ENCODE results near the gene RLN3.

The RLN3 gene

DNA sequence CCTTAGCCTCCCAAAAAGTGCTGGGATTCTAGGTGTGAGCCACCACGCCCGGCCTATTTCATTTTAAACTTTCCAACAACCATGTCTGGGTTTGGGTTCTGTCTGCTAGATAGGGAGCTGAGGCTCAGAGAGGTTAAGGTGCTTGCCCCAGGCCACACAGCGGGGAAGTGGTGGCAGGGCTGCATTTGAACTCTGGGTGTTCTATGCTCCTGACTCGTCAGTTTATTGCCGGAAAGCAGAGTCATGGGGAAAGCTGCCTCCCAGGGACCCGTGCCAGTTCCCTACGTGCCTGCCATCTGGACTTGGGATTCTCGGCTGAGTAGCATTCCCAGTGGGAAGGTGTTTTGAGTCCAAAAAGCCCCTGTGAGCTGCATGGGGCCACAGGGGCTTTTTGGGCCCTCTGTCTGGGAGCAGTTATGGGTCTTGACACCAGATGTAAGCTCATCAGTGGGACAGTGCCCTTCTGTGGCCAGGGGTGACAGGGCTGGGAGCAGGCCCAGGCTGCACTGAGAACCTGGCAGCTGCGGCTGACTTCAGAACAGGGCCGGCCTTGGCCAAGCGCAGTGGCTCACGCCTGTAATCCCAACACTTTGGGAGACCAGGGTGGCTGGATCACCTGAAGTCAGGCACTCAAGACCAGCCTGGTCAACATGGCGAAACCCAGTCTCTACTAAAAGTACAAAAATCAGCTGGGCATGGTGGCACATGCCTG is 32.8 kb upstream of the RLN3 start:
- no peaks in the 10 kb centered on the region for H3K4me1 ChIP-seq (ENCODE audit: control insufficient read depth, insufficient read depth, low read length, poor library complexity, severe bottlenecking)
- H3K9me3 ChIP-seq (ENCODE audit: control insufficient read depth, low read length) = peaks cover 17% of the 10 kb centered on the region
- 97 to 98% methylated on average over 10 to 11 of the region's 13 CpGs for WGBS, 2 experiments (ENCODE audit: insufficient coverage in 2 of 2)
- H3K36me3 ChIP-seq (ENCODE audit: control insufficient read depth, insufficient read depth, low read length) = peaks cover 56% of the 10 kb centered on the region
- no peak overlapping the region for H3K4me3 ChIP-seq (ENCODE audit: extremely low read depth, insufficient read depth, low read length, poor library complexity, severe bottlenecking)
- no peak overlapping the region for H3K27ac ChIP-seq (ENCODE audit: low read depth, low read length, severe bottlenecking)

DNA sequence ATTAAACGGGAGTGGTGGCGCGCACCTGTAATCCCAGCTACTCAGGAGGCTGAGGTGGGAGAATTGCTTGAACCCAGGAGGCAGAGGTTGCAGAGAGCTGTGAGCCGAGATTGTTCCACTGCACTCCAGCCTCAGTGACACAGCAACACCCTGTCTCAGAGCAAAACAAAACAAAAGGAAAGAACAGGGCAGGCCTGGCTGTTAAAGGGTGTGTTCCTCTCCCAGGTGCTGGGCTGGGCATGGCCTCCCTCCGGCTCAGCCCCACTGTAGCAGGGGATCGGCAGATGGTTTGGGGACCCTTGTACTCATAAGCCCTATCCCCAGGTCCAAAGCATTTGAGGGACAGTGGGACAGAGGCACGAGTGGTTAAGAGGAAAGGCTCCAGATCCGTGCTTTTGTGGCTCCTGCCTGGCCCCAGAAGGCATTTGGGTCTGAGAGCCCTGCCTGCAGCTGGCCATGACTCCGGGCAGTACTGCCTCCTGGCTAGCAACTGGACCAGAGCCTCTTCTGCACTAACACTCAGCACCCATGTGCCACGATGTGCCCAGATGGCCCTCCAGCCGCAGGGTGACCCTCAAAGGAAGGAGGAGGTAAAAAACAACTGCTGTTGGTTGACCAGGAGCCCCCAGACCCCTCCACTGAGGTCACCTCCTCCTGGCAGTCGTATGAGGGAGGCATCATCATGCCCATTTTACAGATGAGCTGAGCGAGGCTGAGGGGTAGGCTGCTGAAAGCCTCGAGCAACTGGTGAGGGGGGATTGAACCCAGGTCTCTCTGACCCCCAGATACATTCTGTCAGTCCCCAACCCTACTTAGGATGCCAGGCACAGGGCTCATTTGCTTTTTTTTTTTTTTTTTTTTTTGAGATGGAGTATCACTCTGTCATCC is 31.8 kb upstream of the RLN3 start:
- Histone ChIP-seq H3K9me3 (ENCODE audit: control insufficient read depth, low read length) (peaks cover 20% of the 10 kb centered on the region), H3K36me3 (ENCODE audit: control insufficient read depth, insufficient read depth, low read length) (peaks cover 56% of the 10 kb centered on the region), H3K4me1 (ENCODE audit: control insufficient read depth, insufficient read depth, low read length, poor library complexity, severe bottlenecking) (no peaks in the 10 kb centered on the region), H3K27ac (ENCODE audit: low read depth, low read length, severe bottlenecking) (no peak overlapping the region), H3K4me3 (ENCODE audit: extremely low read depth, insufficient read depth, low read length, poor library complexity, severe bottlenecking) (no peak overlapping the region)
- 91 to 94% methylated on average over 6 to 7 of the region's 14 CpGs for WGBS, 2 experiments (ENCODE audit: insufficient coverage in 2 of 2)

DNA sequence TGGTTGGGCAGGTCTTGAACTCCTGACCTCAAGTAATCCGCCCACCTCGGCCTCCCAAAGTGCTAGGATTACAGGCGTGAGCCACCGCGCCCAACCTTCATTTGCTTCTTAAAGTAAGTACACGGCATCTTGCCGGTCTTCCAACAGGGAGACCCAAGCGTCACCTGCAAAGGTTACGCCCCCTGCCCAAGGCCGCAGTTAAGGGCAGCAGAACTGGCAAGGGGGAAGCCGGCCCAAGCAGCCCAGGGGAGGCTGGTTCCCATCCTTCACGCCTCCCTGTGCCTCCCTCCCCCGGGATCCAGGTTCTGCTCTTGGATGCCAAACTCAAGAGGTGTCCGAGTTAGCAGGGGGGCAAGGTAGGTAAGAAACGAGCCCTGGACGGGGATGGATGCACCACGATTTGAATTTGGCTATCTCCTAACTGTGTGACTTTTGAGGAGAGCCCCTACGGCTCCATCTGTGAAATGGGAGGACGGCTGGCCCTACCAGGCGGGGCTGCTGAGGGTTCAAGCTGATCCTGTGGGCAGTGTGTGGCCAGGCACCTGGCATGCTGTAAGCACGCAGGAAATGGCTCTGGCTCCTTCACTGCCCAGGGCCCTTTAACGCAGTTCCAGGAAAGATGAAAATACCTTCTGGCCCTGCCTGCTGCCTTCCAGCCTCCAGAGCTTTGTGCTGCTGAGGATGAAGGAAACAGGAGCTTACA is 30.9 kb upstream of the RLN3 start:
- no peak overlapping the region for H3K27ac ChIP-seq (ENCODE audit: low read depth, low read length, severe bottlenecking)
- peaks cover 20% of the 10 kb centered on the region for H3K9me3 ChIP-seq (ENCODE audit: control insufficient read depth, low read length)
- no peak overlapping the region for H3K4me3 ChIP-seq (ENCODE audit: extremely low read depth, insufficient read depth, low read length, poor library complexity, severe bottlenecking)
- peaks cover 48% of the 10 kb centered on the region for H3K36me3 ChIP-seq (ENCODE audit: control insufficient read depth, insufficient read depth, low read length)
- H3K4me1 ChIP-seq (ENCODE audit: control insufficient read depth, insufficient read depth, low read length, poor library complexity, severe bottlenecking) = no peaks in the 10 kb centered on the region
- 96% methylated on average over 22 of the region's 22 CpGs for WGBS, 2 experiments (ENCODE audit: insufficient coverage in 2 of 2)

DNA sequence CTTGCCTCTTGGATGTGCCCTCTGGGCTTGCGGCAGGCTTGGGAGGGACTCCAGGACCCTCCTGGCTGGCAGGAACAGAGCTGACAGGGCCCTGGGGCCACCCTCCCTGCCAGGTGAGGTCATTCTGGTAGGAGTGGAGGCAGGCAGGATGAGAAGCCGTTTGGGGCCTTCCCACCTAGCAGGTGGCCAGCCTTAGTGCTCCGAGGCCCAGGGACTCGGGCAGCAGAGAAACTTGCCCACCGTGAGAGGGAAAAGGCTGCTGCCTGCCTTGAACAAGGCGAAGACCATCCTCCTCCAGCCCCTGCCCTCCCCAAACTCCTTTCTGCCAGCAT is 30.4 kb upstream of the RLN3 start:
- Histone ChIP-seq H3K4me3 (ENCODE audit: extremely low read depth, insufficient read depth, low read length, poor library complexity, severe bottlenecking) (no peak overlapping the region), H3K4me1 (ENCODE audit: control insufficient read depth, insufficient read depth, low read length, poor library complexity, severe bottlenecking) (no peaks in the 10 kb centered on the region), H3K9me3 (ENCODE audit: control insufficient read depth, low read length) (peaks cover 20% of the 10 kb centered on the region), H3K36me3 (ENCODE audit: control insufficient read depth, insufficient read depth, low read length) (peaks cover 42% of the 10 kb centered on the region), H3K27ac (ENCODE audit: low read depth, low read length, severe bottlenecking) (no peak overlapping the region)
- WGBS, 2 experiments (ENCODE audit: insufficient coverage in 2 of 2) = 87 to 96% methylated on average over 5 to 6 of the region's 6 CpGs

DNA sequence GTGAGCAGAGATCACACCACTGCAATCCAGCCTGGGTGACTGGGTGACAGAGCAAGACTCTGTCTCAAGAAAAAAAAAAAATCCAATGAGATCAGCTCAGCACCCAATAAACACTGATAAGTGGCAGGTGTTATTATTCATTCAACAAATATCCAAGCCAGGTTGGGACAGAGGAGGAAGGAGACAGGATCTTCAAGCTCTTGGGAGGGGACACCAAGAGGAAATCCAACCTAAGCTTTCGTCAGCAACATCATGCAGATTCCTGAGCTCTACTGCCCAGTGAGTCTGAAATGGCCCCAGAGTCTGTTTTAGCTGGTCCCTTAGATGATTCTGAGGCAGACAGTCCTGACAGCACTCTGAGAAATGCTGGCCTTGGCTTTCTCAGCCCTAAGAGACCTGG is 29.5 kb upstream of the RLN3 start:
- Histone ChIP-seq H3K27ac (ENCODE audit: low read depth, low read length, severe bottlenecking) (no peak overlapping the region), H3K36me3 (ENCODE audit: control insufficient read depth, insufficient read depth, low read length) (peaks cover 34% of the 10 kb centered on the region), H3K4me3 (ENCODE audit: extremely low read depth, insufficient read depth, low read length, poor library complexity, severe bottlenecking) (no peak overlapping the region), H3K9me3 (ENCODE audit: control insufficient read depth, low read length) (peaks cover 20% of the 10 kb centered on the region), H3K4me1 (ENCODE audit: control insufficient read depth, insufficient read depth, low read length, poor library complexity, severe bottlenecking) (no peaks in the 10 kb centered on the region)
- 100% methylated on average over 1 of the region's 1 CpG for WGBS, 2 experiments (ENCODE audit: insufficient coverage in 2 of 2)

DNA sequence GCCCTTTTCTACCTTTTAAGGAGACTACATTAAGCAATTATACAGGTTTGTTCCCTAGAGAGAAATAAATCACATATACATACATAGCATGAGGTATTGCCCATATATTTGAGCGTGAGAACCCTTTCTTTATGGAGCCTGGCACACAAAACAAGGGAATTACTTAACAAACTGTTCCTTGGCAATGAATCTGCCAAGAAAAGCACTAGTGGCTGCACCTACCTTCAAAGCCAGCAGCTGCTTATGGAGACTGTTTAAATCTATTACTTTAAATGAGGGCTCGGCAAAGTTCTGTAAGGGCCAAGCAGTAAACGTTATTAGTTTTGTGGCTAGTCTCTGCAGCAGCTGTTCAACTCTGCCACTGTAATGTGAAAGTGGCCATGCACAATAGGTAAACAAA is 28.9 kb upstream of the RLN3 start:
- Histone ChIP-seq H3K27ac (ENCODE audit: low read depth, low read length, severe bottlenecking) (no peak overlapping the region), H3K9me3 (ENCODE audit: control insufficient read depth, low read length) (peaks cover 20% of the 10 kb centered on the region), H3K36me3 (ENCODE audit: control insufficient read depth, insufficient read depth, low read length) (peaks cover 32% of the 10 kb centered on the region), H3K4me3 (ENCODE audit: extremely low read depth, insufficient read depth, low read length, poor library complexity, severe bottlenecking) (no peak overlapping the region), H3K4me1 (ENCODE audit: control insufficient read depth, insufficient read depth, low read length, poor library complexity, severe bottlenecking) (no peaks in the 10 kb centered on the region)
- WGBS, 2 experiments (ENCODE audit: insufficient coverage in 2 of 2) = 90 to 100% methylated on average over 2 to 3 of the region's 3 CpGs

DNA sequence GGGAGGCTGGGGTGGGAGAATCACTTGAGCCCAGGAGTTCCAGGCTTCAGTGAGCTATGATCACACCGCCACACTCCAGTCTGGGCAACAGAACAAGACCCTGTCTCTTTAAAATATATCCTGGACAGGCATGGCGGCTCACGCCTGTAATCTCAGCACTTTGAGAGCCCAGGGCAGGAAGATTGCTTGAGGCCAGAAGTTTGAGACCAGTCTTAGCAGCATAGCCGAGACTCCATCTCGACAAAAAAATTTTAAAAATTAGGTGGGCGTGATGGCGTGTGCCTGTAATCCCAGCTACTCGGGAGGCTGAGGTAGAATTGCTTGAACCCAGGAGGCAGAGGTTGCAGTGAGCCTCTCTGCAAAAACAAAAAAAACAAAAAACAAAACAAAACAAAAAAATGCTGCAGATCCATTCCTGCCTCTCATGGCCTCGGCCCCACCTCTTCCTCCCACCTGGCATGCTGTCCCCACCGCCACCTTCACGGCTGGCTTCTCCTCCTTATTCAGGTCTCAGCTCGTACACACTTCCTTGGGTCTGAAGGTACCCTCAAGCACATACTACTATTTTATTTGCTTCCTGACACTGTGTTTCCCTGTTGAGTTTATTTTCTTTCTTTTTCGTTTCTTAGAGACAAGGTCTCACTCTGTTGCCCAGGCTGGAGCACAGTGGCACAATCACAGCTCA is 27.1 kb upstream of the RLN3 start:
- no peak overlapping the region for H3K27ac ChIP-seq (ENCODE audit: low read depth, low read length, severe bottlenecking)
- H3K4me3 ChIP-seq (ENCODE audit: extremely low read depth, insufficient read depth, low read length, poor library complexity, severe bottlenecking) = no peak overlapping the region
- peaks cover 20% of the 10 kb centered on the region for H3K9me3 ChIP-seq (ENCODE audit: control insufficient read depth, low read length)
- 92 to 95% methylated on average over 10 to 13 of the region's 13 CpGs for WGBS, 2 experiments (ENCODE audit: insufficient coverage in 2 of 2)
- H3K4me1 ChIP-seq (ENCODE audit: control insufficient read depth, insufficient read depth, low read length, poor library complexity, severe bottlenecking) = no peaks in the 10 kb centered on the region
- H3K36me3 ChIP-seq (ENCODE audit: control insufficient read depth, insufficient read depth, low read length) = peaks cover 26% of the 10 kb centered on the region

DNA sequence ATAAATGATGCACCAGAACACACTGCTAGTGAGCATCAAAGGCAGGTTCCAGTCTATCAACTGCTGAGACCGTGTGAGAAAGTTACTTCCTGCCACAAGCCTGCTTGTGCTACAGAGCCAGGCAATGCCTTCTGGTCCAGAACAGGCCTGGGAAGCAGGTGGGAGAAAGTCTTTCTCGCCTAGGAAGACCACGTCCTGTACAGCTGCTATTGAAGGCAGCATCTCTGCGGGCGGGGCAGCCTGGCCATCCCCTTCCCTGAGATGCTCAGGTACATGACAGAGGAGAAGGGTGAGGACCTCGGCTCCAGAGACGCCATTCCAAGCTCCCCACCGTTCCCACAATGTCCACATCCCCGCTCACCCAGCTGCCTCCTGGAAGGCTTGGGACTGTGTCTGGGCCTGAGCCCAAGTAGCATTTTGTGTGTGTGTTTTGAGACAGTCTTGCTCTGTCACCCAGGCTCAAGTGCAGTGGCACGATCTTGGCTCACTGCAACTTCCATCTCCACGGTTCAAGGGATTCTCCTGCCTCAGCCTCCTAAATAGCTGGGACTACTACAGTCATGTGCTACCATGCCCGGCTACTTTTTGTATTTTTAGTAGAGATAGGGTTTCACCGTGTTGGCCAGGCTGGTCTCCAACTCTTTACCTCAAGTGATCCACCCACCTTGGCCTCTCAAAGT is 25.2 kb upstream of the RLN3 start:
- peaks cover 20% of the 10 kb centered on the region for H3K9me3 ChIP-seq (ENCODE audit: control insufficient read depth, low read length)
- peaks cover 18% of the 10 kb centered on the region for H3K36me3 ChIP-seq (ENCODE audit: control insufficient read depth, insufficient read depth, low read length)
- H3K4me3 ChIP-seq (ENCODE audit: extremely low read depth, insufficient read depth, low read length, poor library complexity, severe bottlenecking) = no peak overlapping the region
- 90 to 92% methylated on average over 9 to 11 of the region's 13 CpGs for WGBS, 2 experiments (ENCODE audit: insufficient coverage in 2 of 2)
- H3K27ac ChIP-seq (ENCODE audit: low read depth, low read length, severe bottlenecking) = no peak overlapping the region
- no peaks in the 10 kb centered on the region for H3K4me1 ChIP-seq (ENCODE audit: control insufficient read depth, insufficient read depth, low read length, poor library complexity, severe bottlenecking)

DNA sequence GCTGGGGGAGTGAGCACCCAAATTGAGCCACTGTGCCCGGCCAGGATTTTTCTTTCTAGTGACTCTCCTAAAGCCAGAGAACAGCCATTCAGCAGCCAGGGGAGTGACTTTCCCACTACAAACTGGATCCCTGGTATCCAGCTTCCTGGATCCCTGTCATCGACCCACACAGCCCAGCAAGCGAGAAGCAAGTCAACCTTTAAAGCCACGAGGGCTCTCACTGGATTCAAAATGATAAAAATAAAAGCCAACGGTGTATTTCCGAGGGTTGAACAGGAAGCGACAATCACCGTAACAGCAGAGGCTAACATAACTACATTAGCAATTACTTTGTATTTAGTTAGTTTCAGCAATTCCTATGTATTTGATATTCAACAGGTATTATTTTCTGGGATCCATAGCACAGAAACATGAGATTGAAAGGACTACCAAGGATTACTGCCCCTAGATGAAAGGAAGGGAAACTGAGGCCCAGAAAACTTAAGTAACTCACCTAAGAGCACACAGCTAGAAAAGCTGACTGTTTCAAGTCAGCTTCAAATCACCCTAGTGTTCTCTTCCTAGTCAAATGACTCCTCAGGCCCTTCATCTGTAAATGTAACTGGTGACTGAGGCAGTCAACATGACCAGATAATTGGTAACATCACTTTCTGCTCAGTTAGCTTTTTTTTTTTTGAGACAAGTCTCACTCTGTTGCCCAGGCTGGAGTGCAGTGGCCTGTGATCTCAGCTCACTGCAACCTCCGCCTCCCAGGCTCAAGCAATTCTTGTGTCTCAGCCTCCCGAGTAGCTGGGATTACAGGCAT is 24.5 kb upstream of the RLN3 start:
- Histone ChIP-seq H3K4me1 (ENCODE audit: control insufficient read depth, insufficient read depth, low read length, poor library complexity, severe bottlenecking) (no peaks in the 10 kb centered on the region), H3K36me3 (ENCODE audit: control insufficient read depth, insufficient read depth, low read length) (peaks cover 18% of the 10 kb centered on the region), H3K27ac (ENCODE audit: low read depth, low read length, severe bottlenecking) (no peak overlapping the region), H3K9me3 (ENCODE audit: control insufficient read depth, low read length) (peaks cover 19% of the 10 kb centered on the region), H3K4me3 (ENCODE audit: extremely low read depth, insufficient read depth, low read length, poor library complexity, severe bottlenecking) (no peak overlapping the region)
- WGBS, 2 experiments (ENCODE audit: insufficient coverage in 2 of 2) = 90 to 94% methylated on average over 3 to 6 of the region's 10 CpGs

Measured in mesodermal cell (in vitro differentiated cells).